ENCODE measurements around the gene HSF4. TPM values are rescaled to one million over a fixed set of nuclear protein-coding genes. Genes with fewer than 3 reads are reported as not detected.

Gene HSF4
- total and polyA plus RNA-seq, 8 donors: 2.5 to 38.2 (median 5.0) TPM

- peak overlapping the region in 1 of 2 donors; percentile 87 for H3K27ac ChIP-seq
Measured at GRCh38 chr16:67149276-67150046, 15.1 kb upstream of the HSF4 start.

GRCh38 chr16:67150047-67150832, 14.3 kb upstream of the HSF4 start:
- no peak for TF ChIP-seq CTCF (IDR thresholded peaks at IDR 0.05)
- no peaks in the 10 kb centered on the region for H3K9me3 ChIP-seq
- DNase-seq: peak in 2 of 4 donors; percentile 69 to 87
- H3K27me3 ChIP-seq: peaks cover 0 to 39% of the 10 kb centered on the region in 2 donors
- ATAC-seq: peak; percentile 75
- peaks cover 4 to 33% of the 10 kb centered on the region in 2 donors for H3K4me1 ChIP-seq
- peak overlapping the region; percentile 55 to 59 for H3K4me3 ChIP-seq
- intact Hi-C loops (cut with DNase I): loop anchor here in 1 of 2 donors (10.0 kb wide), 1 partner anchor 135 kb away; no protein-coding TSS in a partner anchor
- H3K36me3 ChIP-seq: peaks cover 0 to 55% of the 10 kb centered on the region in 2 donors
- peak overlapping the region; percentile 73 to 87 for H3K27ac ChIP-seq

More at GRCh38 chr16:67149276-67150046, 15.1 kb upstream of the HSF4 start:
- intact Hi-C loops (cut with DNase I): loop anchor here in 1 of 2 donors (10.0 kb wide), 1 partner anchor 135 kb away; no protein-coding TSS in a partner anchor
- peaks cover 0 to 26% of the 10 kb centered on the region in 2 donors for H3K4me1 ChIP-seq
- no peaks in the 10 kb centered on the region for H3K9me3 ChIP-seq
- peaks cover 0 to 32% of the 10 kb centered on the region in 2 donors for H3K27me3 ChIP-seq
- H3K4me3 ChIP-seq: peak overlapping the region in 1 of 2 donors; percentile 59
- ATAC-seq (no peak), DNase-seq (no peak)
- no peak for TF ChIP-seq CTCF (IDR thresholded peaks at IDR 0.05)
- peaks cover 0 to 59% of the 10 kb centered on the region in 2 donors for H3K36me3 ChIP-seq

- Histone ChIP-seq H3K4me3 (peak within 1 kb of the TSS; percentile 55 to 59), H3K27ac (peak within 1 kb of the TSS; percentile 73 to 87), H3K9me3 (no peaks in the 10 kb centered on the region), H3K27me3 (peaks cover 0 to 45% of the 10 kb centered on the region in 2 donors), H3K4me1 (peaks cover 4 to 40% of the 10 kb centered on the region in 2 donors), H3K36me3 (peaks cover 0 to 48% of the 10 kb centered on the region in 2 donors)
- intact Hi-C loops (cut with DNase I): loop anchor here in 1 of 2 donors (10.0 kb wide), 1 partner anchor 136 kb away; no protein-coding TSS in a partner anchor
- no peak for TF ChIP-seq CTCF (IDR thresholded peaks at IDR 0.05)
- ATAC-seq: peak; percentile 85
- peak; percentile 83 to 91 (median 90) for DNase-seq
Measured at GRCh38 chr16:67150833-67151396, 13.6 kb upstream of the HSF4 start, which contains the start of gene B3GNT9. Gene B3GNT9 (minus strand): TSS chr16:67150998. CDS start chr16:67150485, 513 bp downstream.

- Histone ChIP-seq H3K9me3 (no peaks in the 10 kb centered on the region), H3K36me3 (peaks cover 0 to 41% of the 10 kb centered on the region in 2 donors), H3K4me3 (peak overlapping the region in 1 of 2 donors; percentile 59), H3K4me1 (peaks cover 4 to 42% of the 10 kb centered on the region in 2 donors), H3K27me3 (peaks cover 0 to 45% of the 10 kb centered on the region in 2 donors), H3K27ac (peak overlapping the region; percentile 73 to 87)
- ATAC-seq (no peak), DNase-seq (no peak)
- intact Hi-C loops (cut with DNase I): loop anchor here in 1 of 2 donors (10.0 kb wide), 1 partner anchor 137 kb away; no protein-coding TSS in a partner anchor
- TF ChIP-seq CTCF (IDR thresholded peaks at IDR 0.05): no peak
Measured at GRCh38 chr16:67151431-67152097, 13.0 kb upstream of the HSF4 start.

Data from left lung (tissue), 10 donors.